Activated CD8-positive, alpha-beta memory T cell treated with anti-CD3 and anti-CD28 coated beads for 36 hours (primary cell): ENCODE measurements around the gene SARS1. TPM values are rescaled to one million over a fixed set of nuclear protein-coding genes. Genes with fewer than 3 reads are reported as not detected.

Source experiments
- CTCF ChIA-PET: fragments of 350-600 bp; sonication (Branson Sonifier 250); formaldehyde crosslinking; loops from one replicate; lab custom pipeline; 2021; ENCODE audit warnings: antibody characterized with exemption; lab: Charles Lee
- POLR2A ChIA-PET: fragments of 350-600 bp; sonication (Branson Sonifier 250); formaldehyde crosslinking; loops from one replicate; lab custom pipeline; 2021; ENCODE audit warnings: antibody characterized with exemption; lab: Charles Lee
- total RNA-seq, 2 experiments: library from RNA; stranded (reverse); gene quantifications; one replicate each; pipeline ENCODE4 v1.2.3, GENCODE V29; 2021

SARS1 gene
- total RNA-seq, 2 experiments from 2014 or later: 213 to 218 TPM

DNA sequence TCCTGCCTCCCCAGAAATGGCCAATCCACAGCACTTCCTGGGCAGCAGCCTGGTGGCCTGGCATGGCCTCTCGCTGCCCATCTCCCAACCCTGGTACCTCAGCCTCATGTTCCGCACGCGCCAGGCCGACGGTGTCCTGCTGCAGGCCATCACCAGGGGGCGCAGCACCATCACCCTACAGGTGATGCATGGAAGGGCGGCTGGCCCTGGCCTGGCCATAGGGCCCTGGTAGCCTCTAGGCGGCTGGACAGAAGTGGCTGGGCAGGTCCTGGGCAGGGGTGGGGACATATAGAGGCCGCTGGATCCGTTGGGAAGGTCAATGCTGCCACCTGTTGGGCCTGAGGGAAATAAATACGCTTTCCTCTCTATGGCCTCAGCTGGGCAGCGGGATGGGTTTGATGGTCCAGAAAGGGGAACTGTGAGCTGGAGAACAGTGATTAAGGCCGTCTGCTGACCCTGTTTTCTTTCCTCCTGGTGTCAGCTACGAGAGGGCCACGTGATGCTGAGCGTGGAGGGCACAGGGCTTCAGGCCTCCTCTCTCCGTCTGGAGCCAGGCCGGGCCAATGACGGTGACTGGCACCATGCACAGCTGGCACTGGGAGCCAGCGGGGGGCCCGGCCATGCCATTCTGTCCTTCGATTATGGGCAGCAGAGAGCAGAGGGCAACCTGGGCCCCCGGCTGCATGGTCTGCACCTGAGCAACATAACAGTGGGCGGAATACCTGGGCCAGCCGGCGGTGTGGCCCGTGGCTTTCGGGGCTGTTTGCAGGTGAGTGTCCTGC lies 50.1 kb downstream of the SARS1 start:
- CTCF ChIA-PET: interaction anchor here (0.7 to 6.4 kb wide), 4 partner anchors 15 to 269 kb away, joined by 3 to 24 read pairs (median 14); partner anchors contain the start of gene SORT1
- POLR2A ChIA-PET: no interaction called here

GRCh38 chr1:109264379-109264755 lies 50.6 kb downstream of the SARS1 start:
- CTCF ChIA-PET: interaction anchor here (0.7 to 6.4 kb wide), 4 partner anchors 14 to 268 kb away, joined by 3 to 24 read pairs (median 14); partner anchors contain the start of gene SORT1
- POLR2A ChIA-PET: no interaction called here

DNA sequence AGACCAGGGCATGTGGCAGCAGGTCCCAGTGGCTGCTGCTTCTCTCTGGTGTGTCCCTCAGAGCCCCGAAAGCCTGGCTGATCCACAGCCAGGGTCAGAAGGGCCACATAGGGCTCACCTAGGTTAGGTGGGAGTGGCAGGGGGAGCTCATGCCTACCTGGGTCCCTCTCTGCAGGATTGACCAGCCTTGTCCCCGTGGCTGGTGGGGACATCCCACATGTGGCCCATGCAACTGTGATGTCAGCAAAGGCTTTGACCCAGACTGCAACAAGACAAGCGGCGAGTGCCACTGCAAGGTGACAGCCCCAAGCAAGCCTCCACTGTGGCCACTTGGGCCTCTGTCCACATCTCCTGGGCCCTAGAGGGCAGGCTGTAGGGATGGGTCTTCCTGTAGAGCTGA lies 51.3 kb downstream of the SARS1 start:
- ChIA-PET CTCF (interaction anchor here (2.1 to 6.4 kb wide), 3 partner anchors 13 to 268 kb away, joined by 14 to 24 read pairs (median 14); partner anchors contain the start of gene SORT1), POLR2A (no interaction called here)

GRCh38 chr1:109265741-109266330 lies 52.1 kb downstream of the SARS1 start:
- CTCF ChIA-PET: interaction anchor here (1.3 to 6.4 kb wide), 4 partner anchors 13 to 267 kb away, joined by 4 to 24 read pairs (median 14); partner anchors contain the start of gene SORT1
- POLR2A ChIA-PET: no interaction called here

DNA sequence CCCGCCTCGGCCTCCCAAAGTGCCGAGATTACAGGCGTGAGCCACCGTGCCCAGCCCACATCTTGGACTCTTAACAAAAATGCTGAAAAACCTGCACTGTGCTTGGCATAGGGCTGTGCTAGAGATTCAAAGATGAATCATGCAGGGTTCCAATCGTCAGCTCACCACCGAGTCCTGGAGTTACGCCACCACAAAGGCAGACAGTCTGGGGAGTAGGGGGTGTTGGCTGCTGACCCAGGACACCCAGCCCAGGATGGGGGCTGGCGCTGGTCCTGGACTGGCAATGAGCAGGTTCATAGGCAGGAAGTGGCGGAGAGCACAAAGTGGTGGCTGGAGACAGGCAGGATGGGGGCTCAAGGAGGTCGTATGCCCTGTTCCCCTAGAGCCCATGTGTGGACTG lies 53.2 kb downstream of the SARS1 start:
- CTCF ChIA-PET: interaction anchor here (0.7 to 6.4 kb wide), 3 partner anchors 11 to 134 kb away, joined by 3 to 24 read pairs (median 4); no protein-coding TSS in a partner anchor
- POLR2A ChIA-PET: no interaction called here

- ChIA-PET POLR2A (no interaction called here), CTCF (interaction anchor here (2.0 to 6.4 kb wide), 2 partner anchors 11 to 265 kb away, joined by 5 to 24 read pairs; no protein-coding TSS in a partner anchor)
These were observed 54.1 kb downstream of the SARS1 start for GRCh38 chr1:109267743-109268300.

- ChIA-PET POLR2A (no interaction called here), CTCF (interaction anchor here (2.0 to 6.4 kb wide), 2 partner anchors 10 to 264 kb away, joined by 5 to 24 read pairs; no protein-coding TSS in a partner anchor)
These were observed 54.9 kb downstream of the SARS1 start for GRCh38 chr1:109268431-109269211.

- CTCF ChIA-PET: interaction anchor here (2.0 kb wide), 1 partner anchor 263 kb away, joined by 5 read pairs; no protein-coding TSS in a partner anchor
- POLR2A ChIA-PET: no interaction called here
These were observed 55.7 kb downstream of the SARS1 start for GRCh38 chr1:109269212-109269980.

GRCh38 chr1:109269981-109270622 lies 56.4 kb downstream of the SARS1 start:
- ChIA-PET POLR2A (no interaction called here), CTCF (no interaction called here)

DNA sequence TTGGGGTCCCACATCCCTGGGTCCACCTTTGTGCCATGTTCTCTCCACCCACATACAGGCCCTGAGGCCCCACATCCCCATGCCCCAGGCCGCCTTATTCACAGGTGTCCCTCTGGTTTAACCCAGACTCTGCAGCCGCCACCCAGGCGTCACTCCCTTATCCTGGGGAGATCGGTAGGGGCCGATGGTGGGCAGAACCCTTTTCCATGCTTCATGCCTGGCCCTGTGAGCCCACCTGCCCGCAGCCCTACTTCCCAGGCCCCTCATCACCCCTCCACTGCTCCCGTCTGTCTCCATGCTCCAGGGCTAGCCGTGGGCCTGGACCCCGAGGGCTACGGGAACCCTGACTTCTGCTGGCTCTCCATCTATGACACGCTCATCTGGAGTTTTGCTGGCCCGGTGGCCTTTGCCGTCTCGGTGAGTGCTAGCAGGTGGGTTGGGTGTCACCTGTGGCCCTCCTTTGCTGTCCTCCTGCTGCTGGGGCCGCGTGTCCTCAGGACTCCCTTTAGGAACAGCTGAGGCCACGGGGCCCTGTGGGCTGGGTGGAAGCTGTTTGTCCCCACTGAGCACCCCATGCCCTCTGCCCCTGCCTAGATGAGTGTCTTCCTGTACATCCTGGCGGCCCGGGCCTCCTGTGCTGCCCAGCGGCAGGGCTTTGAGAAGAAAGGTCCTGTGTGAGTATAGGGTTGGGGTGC lies 57.1 kb downstream of the SARS1 start:
- ChIA-PET CTCF (no interaction called here), POLR2A (no interaction called here)

DNA sequence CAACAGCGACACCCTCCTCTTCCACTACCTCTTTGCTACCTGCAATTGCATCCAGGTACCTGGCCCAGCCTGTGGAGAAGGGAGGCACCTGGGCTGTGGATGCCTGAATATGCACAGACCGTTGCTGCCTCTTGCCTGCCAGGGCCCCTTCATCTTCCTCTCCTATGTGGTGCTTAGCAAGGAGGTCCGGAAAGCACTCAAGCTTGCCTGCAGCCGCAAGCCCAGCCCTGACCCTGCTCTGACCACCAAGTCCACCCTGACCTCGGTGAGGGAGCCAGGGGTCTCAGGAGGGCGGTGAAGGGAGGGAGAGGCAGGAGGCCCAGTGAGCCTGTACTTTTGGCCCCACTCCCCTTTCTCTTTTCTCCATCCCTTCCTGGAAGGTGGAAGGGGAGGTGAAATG lies 57.7 kb downstream of the SARS1 start:
- ChIA-PET POLR2A (no interaction called here), CTCF (no interaction called here)

GRCh38 chr1:109272021-109272799 lies 58.5 kb downstream of the SARS1 start:
- CTCF ChIA-PET: no interaction called here
- POLR2A ChIA-PET: no interaction called here

GRCh38 chr1:109272831-109273547 lies 59.3 kb downstream of the SARS1 start:
- ChIA-PET CTCF (interaction anchor here (0.9 kb wide), 1 partner anchor 111 kb away, joined by 4 read pairs; no protein-coding TSS in a partner anchor), POLR2A (no interaction called here)

GRCh38 chr1:109273570-109274288 lies 60.0 kb downstream of the SARS1 start:
- ChIA-PET CTCF (interaction anchor here (0.9 kb wide), 1 partner anchor 112 kb away, joined by 4 read pairs; no protein-coding TSS in a partner anchor), POLR2A (no interaction called here)
